Myocyte (in vitro differentiated cells): ENCODE measurements around the gene STS. TPM values are rescaled to one million over a fixed set of nuclear protein-coding genes. Genes with fewer than 3 reads are reported as not detected.

Experiments used
- DNase-seq: peaks from one replicate; pipeline ENCODE4 v3.0.0-alpha.2; 2012; ENCODE audit warnings: low read depth
- polyA plus RNA-seq: library from polyadenylated mRNA; unstranded; fragments of >200 nt; gene quantifications from one replicate; pipeline ENCODE4 v1.2.1, GENCODE V29; 2012; ENCODE audit warnings: missing spikeins
- total RNA-seq: library from RNA; depleted of rRNA; stranded (reverse); fragments of >200 nt; gene quantifications from 2 replicates; pipeline ENCODE4 v1.2.3, GENCODE V29; 2014

The STS gene, protein sequence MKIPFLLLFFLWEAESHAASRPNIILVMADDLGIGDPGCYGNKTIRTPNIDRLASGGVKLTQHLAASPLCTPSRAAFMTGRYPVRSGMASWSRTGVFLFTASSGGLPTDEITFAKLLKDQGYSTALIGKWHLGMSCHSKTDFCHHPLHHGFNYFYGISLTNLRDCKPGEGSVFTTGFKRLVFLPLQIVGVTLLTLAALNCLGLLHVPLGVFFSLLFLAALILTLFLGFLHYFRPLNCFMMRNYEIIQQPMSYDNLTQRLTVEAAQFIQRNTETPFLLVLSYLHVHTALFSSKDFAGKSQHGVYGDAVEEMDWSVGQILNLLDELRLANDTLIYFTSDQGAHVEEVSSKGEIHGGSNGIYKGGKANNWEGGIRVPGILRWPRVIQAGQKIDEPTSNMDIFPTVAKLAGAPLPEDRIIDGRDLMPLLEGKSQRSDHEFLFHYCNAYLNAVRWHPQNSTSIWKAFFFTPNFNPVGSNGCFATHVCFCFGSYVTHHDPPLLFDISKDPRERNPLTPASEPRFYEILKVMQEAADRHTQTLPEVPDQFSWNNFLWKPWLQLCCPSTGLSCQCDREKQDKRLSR
- total RNA-seq, result 6.2 and 9.1 TPM in 2 replicates
- 4.0 TPM for polyA plus RNA-seq

DNA sequence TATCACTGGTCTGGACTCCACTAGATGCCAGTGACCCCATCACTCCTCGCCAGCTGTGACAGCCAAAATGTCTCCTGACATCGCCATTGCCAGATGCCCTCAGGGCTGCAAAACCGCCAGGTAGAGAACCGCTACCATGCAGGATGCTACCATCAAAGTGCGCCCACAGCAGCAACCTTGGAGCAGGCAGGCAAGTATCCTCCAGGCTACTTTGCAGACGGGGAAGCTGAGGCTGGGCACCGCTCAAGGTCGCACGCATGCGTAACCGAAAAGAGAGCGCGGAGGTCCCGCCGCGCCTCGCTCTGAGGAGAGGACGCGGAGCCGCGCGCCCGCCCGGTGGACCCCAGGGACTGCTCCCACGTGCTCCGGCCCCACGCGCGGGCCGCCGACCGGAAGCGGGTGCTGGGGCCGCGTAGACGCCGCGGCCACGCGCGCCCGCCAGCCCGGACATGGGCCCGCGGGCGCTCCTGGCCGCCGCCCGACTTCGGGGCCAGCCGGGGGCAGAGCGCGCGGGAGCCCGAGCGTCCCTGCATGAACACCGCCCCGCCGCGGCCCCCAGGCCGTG lies at the start of gene STS:
Gene STS, plus strand, starts transcription at position 300 of the 565 bp plus-strand sequence. CDS start 105,488 bp downstream, outside the sequence.
- DNase-seq, result peak; percentile 24

DNA sequence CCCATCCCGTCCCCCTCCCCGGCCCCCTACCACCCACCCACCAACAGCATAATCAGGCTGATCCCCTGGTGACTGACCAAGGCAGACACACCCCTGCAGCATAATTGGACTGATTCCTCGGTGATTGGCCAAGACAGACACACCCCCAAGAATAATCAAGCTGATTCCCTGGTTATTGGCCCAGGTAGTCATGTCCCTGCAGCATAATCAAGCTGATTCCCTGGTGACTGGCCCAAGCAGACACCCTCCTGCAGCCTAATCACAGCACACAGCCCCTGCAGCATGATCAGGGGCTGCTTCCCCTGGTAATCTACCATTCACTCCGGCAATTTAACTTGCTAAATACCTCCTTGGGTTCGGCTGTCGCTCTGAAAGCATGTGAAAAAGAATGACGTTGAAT lies 47.5 kb upstream of the STS start:
- no peak for DNase-seq

GRCh38 chrX:7102119-7102518 lies 45.4 kb upstream of the STS start:
- DNase-seq, result no peak

- DNase-seq, result no peak
These were observed 40.9 kb upstream of the STS start for GRCh38 chrX:7106649-7107048.

DNA sequence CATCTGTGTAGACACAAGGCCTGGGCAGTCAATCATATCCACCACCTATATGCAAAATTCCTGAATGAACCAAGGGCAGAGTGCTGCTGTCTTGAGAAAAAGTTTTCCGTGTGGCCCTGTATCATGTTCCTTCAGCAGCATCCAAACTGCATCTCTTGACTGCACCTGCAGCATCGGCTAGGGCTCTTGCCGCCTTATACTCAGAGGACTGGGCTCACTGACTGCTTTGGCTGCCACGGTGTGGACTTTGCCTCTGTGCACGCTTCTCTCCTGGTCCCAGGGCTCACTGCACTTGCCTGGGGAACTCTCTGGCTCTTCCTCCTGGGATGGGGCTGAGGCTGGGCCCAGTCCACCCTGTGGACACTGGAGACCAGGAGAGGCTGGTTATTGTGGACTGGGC lies 39.5 kb upstream of the STS start:
- DNase-seq, result no peak

- no peak for DNase-seq
These were observed 38.4 kb upstream of the STS start for GRCh38 chrX:7109049-7109531.

DNA sequence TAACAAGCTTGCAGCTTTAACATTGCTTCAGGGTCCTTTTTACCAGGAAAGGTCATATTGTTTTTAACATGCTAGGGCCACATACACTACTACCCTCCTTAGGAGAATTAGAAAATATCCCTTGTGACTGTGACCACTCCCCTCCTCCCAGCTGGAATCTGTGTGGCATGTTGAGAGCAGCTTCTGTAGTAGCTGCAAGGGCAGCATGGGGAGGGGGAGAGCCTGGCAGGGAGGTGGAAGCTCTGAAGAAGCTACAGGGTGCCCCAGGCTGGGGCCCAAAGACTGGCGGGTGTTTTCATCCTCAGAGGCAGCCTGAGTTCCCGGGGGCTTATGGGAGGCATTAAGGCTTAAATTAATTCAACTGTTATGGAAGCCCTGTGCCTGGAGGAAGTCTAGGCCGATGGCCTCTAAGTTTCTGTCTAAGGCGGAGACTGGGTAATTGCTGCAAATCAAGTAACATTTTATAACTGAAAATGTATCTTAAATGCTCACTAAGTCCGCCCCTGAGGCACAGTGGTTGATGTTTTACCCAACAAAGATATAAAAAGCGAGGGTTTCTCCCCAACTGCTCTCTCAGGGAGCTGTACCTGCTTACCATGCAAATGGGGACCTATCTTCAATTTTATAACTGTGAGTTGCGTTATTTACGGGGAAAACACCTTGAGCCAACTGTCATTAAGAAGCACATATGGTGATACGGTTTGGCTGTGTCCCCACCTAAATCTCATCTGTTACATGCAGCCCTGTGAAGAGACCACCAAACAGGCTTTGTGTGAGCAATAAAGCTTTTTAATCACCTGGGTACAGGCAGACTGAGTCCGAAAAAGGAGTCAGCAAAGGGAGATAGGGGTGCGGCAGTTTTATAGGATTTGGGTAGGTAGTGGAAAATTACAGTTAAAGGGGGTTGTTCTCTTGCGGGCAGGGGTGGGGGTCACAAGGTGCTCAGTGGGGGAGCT lies 37.4 kb upstream of the STS start:
- DNase-seq, result no peak

GRCh38 chrX:7110821-7111276 lies 36.7 kb upstream of the STS start:
- no peak for DNase-seq

- no peak for DNase-seq
These were observed 36.0 kb upstream of the STS start for GRCh38 chrX:7111518-7111917.

- no peak for DNase-seq
These were observed 35.4 kb upstream of the STS start for GRCh38 chrX:7112071-7112470.

- peak; percentile 64 for DNase-seq
These were observed 32.0 kb upstream of the STS start for GRCh38 chrX:7115557-7115956.

GRCh38 chrX:7116081-7116480 lies 31.4 kb upstream of the STS start:
- no peak for DNase-seq

- no peak for DNase-seq
These were observed 29.9 kb upstream of the STS start for GRCh38 chrX:7117587-7117986.

DNA sequence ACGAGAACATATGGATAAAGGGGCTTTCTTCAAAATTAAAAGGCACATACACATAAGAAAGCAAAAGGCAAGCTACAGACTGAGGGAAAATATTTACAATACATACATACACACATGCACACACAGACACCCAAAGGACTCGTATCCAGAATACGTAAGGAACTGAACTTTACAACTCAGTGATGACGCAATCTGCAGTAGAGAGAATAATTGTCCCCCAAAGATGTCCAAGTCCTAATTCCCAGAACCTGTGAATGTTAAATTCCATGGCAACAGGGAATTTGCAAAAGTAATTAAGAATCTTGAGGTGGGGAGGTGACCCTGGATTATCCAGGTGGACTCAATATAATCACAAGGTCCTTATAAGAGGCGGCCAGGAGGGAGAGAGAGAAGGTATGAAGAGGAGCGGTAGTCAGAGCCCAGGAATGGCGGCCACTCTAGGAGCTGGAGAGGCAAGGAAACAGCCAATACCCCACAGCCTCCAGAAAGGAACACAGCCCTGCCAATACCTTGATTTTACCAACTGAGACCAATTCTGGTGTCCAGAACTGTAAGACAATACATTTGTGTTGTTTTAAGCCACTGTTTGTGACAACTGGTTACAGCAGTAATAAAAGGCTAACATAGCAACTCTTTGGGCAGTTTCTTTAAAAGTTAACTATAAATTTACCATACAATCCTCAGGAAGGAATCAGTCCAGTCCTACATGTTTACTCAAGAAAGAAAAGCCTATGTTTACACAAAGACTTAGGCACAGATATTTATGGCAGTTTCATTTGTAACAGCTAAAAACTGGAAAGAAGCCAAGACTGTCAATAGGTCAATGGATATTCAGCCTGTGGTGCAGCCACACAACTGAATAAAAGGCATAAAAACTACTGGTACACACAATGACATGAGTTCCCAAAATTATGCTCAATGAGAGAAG lies 27.3 kb upstream of the STS start:
- DNase-seq, result no peak

DNA sequence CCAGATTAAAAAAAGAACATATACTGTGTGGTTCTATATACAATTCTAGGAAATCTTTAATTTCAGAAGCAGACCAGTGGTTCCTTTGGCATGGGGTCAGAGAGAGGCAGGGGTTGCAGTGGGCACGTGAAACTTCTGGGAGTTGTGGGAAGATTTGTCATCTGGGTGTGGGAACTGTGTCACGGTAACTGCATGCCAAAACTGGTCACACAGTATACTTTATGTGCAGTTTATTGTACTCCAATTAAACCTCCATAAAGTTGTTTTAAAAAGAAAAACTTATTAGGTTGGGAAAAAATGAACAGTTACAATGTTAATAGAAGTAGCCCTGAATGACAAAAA lies 26.7 kb upstream of the STS start:
- no peak for DNase-seq

GRCh38 chrX:7127056-7127455 lies 20.5 kb upstream of the STS start:
- DNase-seq, result peak; percentile 82

DNA sequence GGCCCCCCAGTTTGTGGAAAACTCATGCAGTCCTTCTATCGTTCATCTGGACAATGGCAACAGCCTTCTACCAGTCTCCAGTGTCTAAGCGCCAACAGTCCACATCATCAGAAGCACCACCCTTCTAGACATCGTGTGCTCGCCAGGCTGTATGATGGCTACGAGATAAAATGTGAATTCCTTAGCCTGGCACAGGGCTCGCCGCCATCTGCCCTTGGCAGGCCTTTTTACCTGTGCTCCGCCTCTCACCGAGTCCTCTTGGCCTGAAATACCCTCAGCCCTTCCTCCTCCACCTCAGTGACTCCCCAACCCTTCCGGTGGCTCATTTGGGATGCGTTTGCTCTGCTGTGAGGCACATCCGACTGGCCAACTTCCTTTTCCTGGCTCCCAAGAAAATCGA lies 15.9 kb upstream of the STS start:
- DNase-seq, result no peak

DNA sequence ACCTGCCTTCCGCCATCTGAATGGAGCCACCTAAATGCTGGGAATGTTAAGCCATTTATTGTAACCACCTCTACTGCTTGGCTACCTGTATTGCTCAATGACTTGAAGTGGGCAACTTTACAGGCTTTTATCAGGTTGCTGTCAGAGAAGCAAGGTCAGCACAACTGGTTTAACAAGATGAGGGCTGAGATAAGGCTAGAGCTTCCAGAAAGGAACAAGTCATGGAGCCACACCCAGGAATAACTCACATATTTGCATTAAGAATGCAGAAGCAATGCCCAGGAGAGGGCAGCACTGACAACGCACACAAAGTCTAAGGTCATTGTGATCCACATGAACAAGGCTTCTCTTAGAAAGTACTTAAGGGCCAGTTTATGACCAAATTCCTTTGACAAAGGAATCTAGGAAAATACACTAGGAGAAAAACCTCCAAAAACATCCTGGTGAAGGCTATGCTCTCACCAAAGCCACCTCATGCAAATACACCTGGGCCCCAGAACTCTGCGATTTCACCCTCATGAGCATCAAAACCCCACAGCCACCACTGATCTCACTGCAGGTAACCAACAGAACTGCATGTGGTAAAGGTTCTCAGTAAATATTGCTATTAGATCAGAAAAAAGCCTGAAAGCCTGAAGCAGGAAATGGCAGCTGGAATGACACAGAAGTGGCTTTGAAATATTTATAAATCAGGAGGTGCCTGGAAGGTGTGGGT lies 15.0 kb upstream of the STS start:
- peak; percentile 62 for DNase-seq

DNA sequence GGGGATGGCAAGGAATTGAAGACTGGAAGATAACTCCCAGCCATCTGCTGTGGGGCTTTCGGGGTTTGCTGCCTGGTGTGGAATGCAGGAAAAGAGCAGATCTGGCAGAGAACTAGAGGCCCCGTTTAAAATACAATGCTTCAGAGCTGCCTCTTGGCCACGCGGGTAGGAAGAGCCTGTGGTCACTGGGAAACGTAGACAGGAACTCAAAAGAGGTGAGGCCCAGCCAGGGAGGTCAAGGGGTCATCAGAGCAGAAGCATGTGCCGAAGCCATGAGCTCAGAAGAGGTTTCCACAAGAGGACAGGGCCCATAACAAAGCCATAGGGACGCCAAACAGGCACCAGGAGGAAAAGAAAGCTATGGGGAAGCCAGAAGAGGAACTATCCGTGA lies 14.5 kb upstream of the STS start:
- peak; percentile 56 for DNase-seq

- DNase-seq, result no peak
These were observed 12.5 kb upstream of the STS start for GRCh38 chrX:7134981-7135380.
